Common myeloid progenitor, CD34-positive (primary cell): ENCODE measurements around the gene APMAP.
A peak's percentile ranks its signal among the peaks of the same experiment; 100 is the strongest.
"Not testable (repeated sequence)": the region's sequence is repeated elsewhere in the genome, so short reads cannot be mapped to it uniquely, and the experiment has no call there.

Experiments
- CTCF ChIA-PET: fragments of 350-600 bp; sonication (Branson Sonifier 250); formaldehyde crosslinking; loops from one replicate; lab custom pipeline; 2021; ENCODE audit warnings: antibody characterized with exemption; lab: Charles Lee
- POLR2A ChIA-PET: fragments of 350-600 bp; sonication (Branson Sonifier 250); formaldehyde crosslinking; loops from one replicate; lab custom pipeline; 2021; ENCODE audit warnings: antibody characterized with exemption; lab: Charles Lee
- DNase-seq, 3 donors: peaks; one replicate each; pipeline versions ENCODE4 v3.0.0 to v3.0.0-alpha.2; 2013
- H3K27ac ChIP-seq, 2 experiments: 1 replicate in 1 of 2; 2 replicates in 1 of 2; pipeline ENCODE4 v1.7.0; 2013; ENCODE audit warnings: inconsistent platforms in 2 of 2, low read length in 2 of 2, mild to moderate bottlenecking in 2 of 2, low read depth in 1 of 2, moderate library complexity in 1 of 2; ENCODE audit not compliant: severe bottlenecking in 2 of 2, insufficient read depth in 1 of 2, poor library complexity in 1 of 2
- H3K27me3 ChIP-seq, 5 experiments: replicated peaks in 2 of 5; 1 replicate in 3 of 5; 2 replicates in 2 of 5; pipeline versions ENCODE4 v1.6.1 to v1.7.0; 2013; ENCODE audit warnings: low read length in 4 of 5, mild to moderate bottlenecking in 2 of 5, moderate library complexity in 2 of 5, inconsistent platforms in 1 of 5; ENCODE audit not compliant: insufficient read depth in 5 of 5, control insufficient read depth in 4 of 5
- H3K36me3 ChIP-seq, 4 experiments: 1 replicate in 2 of 4; 2 replicates in 2 of 4; pipeline versions ENCODE4 v1.6.1 to v1.7.0; 2013; ENCODE audit warnings: low read length in 3 of 4, control low read depth in 1 of 4, mild to moderate bottlenecking in 1 of 4; ENCODE audit not compliant: control insufficient read depth in 4 of 4, insufficient read depth in 4 of 4
- H3K4me1 ChIP-seq, 4 experiments: 1 replicate in 3 of 4; 2 replicates in 1 of 4; pipeline versions ENCODE4 v1.6.1 to v1.7.1; 2013; ENCODE audit warnings: low read length in 3 of 4, mild to moderate bottlenecking in 3 of 4, control low read depth in 1 of 4, inconsistent platforms in 1 of 4, moderate library complexity in 1 of 4; ENCODE audit not compliant: control insufficient read depth in 4 of 4, insufficient read depth in 4 of 4; ENCODE audit errors: control extremely low read depth in 1 of 4
- H3K4me3 ChIP-seq, 7 experiments: 1 replicate in 4 of 7; 2 replicates in 3 of 7; pipeline versions ENCODE4 v1.5.1 to v1.7.0; 2013; ENCODE audit warnings: mild to moderate bottlenecking in 7 of 7, low read length in 6 of 7, moderate library complexity in 6 of 7, inconsistent platforms in 2 of 7, low read depth in 2 of 7, control low read depth in 1 of 7; ENCODE audit not compliant: insufficient read depth in 4 of 7, control insufficient read depth in 1 of 7; ENCODE audit errors: extremely low read depth in 1 of 7
- H3K9me3 ChIP-seq, 5 experiments: 1 replicate in 4 of 5; 2 replicates in 1 of 5; pipeline versions ENCODE4 v1.6.1 to v1.7.1; 2013; ENCODE audit warnings: low read length in 4 of 5, mild to moderate bottlenecking in 2 of 5, inconsistent platforms in 1 of 5, low read depth in 1 of 5, moderate library complexity in 1 of 5; ENCODE audit not compliant: control insufficient read depth in 4 of 5, insufficient read depth in 2 of 5; ENCODE audit errors: control extremely low read depth in 1 of 5
- WGBS: methylation state at CpG from one replicate; pipeline ENCODE4 v1.1.5; 2013; ENCODE audit not compliant: insufficient coverage; 5-methylcytosine and 5-hydroxymethylcytosine counted together

Gene APMAP

DNA sequence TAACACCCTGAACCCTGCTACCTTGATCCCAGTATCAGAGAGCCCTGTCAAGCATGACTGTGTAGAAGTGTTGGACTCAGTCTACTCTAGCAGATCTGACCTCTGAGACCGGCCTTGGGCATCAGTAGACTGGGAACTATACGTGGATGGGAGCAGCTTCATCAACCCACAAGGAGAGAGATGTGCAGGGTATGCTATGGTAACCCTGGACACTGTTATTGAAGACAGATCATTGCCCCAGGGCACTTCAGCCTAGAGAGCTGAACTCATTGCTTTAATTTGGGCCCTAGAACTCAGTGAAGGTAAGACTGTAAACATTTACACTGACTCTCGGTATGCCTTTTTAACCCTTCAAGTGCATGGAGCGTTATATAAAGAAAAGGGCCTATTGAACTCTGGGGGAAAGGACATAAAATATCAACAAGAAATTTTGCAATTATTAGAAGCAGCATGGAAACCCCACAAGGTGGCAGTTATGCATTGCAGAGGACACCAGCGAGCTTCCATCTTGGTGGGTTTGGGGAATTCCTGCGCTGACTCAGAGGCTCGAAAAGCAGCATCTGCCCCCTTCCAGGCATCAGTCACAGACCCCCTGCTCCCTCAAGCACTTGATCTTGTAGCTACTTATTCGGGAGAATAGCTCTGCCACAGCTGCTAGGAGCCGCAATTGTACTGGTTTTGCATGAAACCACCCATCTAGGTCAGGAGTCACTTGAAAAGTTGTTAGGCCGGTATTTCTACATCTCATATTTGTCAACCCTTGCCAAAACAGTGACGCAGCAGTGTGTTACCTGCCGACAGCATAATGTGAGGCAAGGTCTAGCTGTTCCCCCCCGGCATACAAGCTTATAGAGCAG lies 62.5 kb downstream of the APMAP start:
- H3K4me3 ChIP-seq, POLR2A ChIA-PET, H3K36me3 ChIP-seq, H3K27ac ChIP-seq, H3K9me3 ChIP-seq, H3K27me3 ChIP-seq: not testable (repeated sequence)
- WGBS, result 66% methylated on average over 9 of the region's 13 CpGs
- H3K4me1 ChIP-seq, result peaks cover 0 to 40% (median 31%) of the 10 kb centered on the region in 4 experiments
- peak; percentile 45 to 78 (median 71) for DNase-seq
- CTCF ChIA-PET, result interaction anchor here (0.7 to 3.1 kb wide), 21 partner anchors 8 to 148 kb away, joined by 3 to 20 read pairs (median 4); no protein-coding TSS in a partner anchor

DNA sequence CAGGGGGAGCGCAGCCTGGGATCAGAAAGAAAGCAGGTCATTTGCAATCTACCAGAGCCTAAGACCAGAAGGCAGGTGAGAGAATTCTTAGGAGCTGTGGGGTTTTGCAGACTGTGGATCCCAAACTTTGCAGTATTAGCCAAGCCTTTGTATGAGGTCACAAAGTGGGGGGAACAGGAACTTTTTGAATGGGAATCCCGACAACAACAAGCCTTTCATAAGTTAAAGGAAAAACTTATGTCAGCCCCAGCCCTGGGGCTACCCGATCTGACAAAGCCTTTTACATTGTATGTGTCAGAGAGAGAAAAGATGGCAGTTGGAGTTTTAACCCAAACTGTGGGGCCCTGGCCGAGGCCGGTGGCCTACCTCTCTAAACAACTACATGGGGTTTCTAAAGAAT lies 63.3 kb downstream of the APMAP start:
- CTCF ChIA-PET, result interaction anchor here (1.6 kb wide), 1 partner anchor 9 kb away, joined by 4 read pairs; no protein-coding TSS in a partner anchor
- H3K27me3 ChIP-seq, POLR2A ChIA-PET, H3K4me3 ChIP-seq, H3K27ac ChIP-seq, DNase-seq, H3K36me3 ChIP-seq, H3K9me3 ChIP-seq: not testable (repeated sequence)
- H3K4me1 ChIP-seq, result peaks cover 0 to 39% (median 31%) of the 10 kb centered on the region in 4 experiments
- WGBS, result 96% methylated on average over 4 of the region's 5 CpGs

DNA sequence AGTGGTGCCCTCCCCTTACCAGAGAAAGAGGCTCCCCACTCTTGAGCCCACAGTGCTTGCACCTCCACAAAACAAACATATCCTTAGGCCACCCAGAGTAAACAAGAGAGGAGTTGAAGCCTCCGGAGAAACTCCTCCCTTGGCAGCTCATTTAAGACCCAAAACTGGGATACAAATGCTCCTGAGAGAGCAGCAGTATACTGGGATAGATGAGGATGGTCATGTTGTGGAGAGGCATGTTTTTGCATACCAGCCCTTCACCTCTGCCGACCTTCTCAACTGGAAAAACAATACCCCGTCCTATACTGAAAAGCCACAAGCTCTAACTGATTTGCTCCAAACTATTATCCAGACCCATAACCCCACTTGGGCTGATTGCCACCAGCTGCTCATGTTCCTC lies 71.8 kb downstream of the APMAP start:
- POLR2A ChIA-PET, result not testable (repeated sequence)

DNA sequence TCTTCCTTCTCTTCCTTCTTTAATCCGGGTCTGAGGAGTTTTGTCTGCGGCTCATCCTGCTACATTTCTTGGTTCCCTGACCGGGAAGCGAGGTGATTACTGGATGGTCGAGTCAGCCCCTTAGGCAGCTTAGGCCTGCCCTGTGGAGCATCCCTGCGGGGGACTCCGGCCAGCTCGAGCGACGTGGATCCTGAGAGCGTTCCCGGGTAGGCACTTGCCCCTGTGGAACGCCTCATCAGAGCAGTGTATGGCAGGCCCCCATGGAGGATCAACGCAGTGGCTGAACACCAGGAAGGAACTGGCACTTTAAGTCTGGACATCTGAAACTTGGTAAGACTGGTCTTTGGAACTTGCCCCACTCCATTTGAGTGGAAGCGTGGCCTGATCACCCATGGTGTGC lies 72.9 kb downstream of the APMAP start:
- H3K27ac ChIP-seq, H3K36me3 ChIP-seq, DNase-seq, H3K4me3 ChIP-seq, H3K9me3 ChIP-seq, POLR2A ChIA-PET, H3K27me3 ChIP-seq: not testable (repeated sequence)
- H3K4me1 ChIP-seq, result peaks cover 0 to 13% (median 10%) of the 10 kb centered on the region in 4 experiments
- WGBS, result over 99% methylated on average over 15 of the region's 15 CpGs
- CTCF ChIA-PET, result interaction anchor here (0.9 to 3.2 kb wide), 6 partner anchors 11 to 813 kb away, joined by 3 to 15 read pairs (median 4); no protein-coding TSS in a partner anchor

More for the DNA sequence above, 71.8 kb downstream of the APMAP start:
- H3K36me3 ChIP-seq, H3K9me3 ChIP-seq, DNase-seq, H3K4me3 ChIP-seq, H3K27me3 ChIP-seq, H3K27ac ChIP-seq: not testable (repeated sequence)
- peaks cover 0 to 13% (median 10%) of the 10 kb centered on the region in 4 experiments for H3K4me1 ChIP-seq
- WGBS, result no CpG with 5 or more reads among the region's 3 CpGs
- CTCF ChIA-PET, result interaction anchor here (1.4 kb wide), 1 partner anchor 10 kb away, joined by 4 read pairs; no protein-coding TSS in a partner anchor

DNA sequence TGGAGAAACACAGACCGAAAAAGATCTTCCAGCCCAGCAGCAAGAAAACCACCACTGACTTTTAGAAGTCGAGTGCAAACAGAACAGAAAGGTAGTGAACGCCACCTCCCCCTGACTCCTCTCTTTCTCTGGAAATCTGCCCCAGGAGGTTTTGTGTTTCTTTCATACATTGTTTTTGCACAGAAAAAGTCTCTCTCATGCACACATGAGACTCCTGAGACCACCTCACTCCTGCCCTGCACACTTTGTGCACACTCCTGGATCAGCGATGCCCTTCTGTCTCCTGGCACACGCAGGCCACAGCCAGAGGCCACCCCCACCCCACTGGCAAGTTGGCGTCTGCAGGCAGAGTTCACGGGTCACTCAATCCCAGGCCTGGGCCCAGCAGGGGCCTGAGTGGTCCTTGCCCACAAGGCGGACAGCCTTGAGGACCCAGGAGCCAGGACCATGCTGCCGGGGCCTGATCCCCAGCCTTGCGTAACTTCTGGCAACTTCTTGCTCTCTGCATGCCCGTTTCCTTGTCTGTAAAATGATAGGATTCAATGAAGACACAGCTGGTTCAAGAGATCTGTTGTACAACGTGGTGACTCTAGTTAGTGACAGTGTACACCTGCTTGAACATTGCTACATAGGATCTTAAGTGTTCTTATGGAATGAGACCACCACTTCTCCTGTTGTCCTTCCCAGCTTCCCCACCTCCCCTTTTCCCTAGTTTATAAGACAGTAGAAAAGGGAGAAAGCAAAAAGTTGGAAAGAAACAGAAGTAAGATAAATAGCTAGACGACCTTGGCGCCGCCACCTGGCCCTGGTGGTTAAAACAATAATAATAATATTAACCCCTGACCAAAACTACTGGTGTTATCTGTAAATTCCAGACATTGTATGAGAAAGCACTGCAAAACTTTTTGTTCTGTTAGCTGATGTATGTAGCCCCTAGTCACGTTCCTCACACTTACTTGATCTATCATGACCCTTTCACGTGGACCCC lies 73.7 kb downstream of the APMAP start:
- Histone ChIP-seq H3K4me1 (peaks cover 0 to 13% (median 10%) of the 10 kb centered on the region in 4 experiments), H3K27me3 (no peaks in the 10 kb centered on the region), H3K9me3 (no peaks in the 10 kb centered on the region), H3K4me3 (no peak overlapping the region), H3K36me3 (no peaks in the 10 kb centered on the region), H3K27ac (no peak overlapping the region)
- DNase-seq, result no peak
- 65% methylated on average over 12 of the region's 17 CpGs for WGBS
- ChIA-PET CTCF (interaction anchor here (0.6 to 3.2 kb wide), 11 partner anchors 10 to 907 kb away, joined by 3 to 15 read pairs (median 3); no protein-coding TSS in a partner anchor), POLR2A (no interaction called here)

DNA sequence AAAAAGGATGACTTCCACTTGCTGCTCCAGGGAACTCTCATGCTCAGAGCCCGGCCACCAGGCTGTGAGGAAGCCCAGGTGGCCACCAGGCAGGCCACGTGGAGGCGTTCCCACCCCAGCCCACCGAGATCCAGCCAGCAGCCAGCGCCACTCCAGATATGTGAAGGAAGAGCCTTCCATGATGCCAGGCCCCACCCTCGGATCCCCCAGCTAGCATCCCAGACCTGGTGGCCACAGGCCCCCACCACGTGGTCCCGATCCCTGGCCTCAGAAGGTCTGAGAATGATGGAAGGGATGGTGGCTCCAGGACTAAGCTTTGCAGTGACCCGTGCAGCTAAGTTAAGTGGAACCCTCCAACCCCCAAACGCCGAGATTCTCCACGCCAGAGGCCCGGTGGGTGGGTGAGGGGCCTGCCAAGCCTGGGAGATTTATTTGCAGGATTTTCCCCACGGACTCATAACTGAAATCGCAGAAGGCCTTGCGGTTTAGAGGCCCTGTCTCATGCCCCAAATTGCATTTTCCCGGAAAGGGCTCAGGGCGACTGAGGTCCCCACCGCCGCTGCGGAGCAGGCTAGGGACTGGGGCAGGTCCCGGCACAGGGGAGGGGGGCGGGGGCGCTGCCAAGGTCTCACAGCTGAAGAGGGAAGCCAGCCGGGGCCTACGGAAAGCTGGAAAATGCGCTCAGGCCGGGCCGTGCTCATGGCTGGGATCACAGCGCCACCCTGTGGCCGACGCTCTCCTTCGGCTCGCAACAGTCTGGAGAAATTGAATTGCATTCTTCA lies 74.6 kb downstream of the APMAP start:
- DNase-seq, result peak; percentile 66 to 81 (median 79)
- 30% methylated on average over 32 of the region's 34 CpGs for WGBS
- no peaks in the 10 kb centered on the region for H3K9me3 ChIP-seq

More for the DNA sequence above, 74.6 kb downstream of the APMAP start:
- no peaks in the 10 kb centered on the region for H3K27me3 ChIP-seq
- CTCF ChIA-PET, result interaction anchor here (0.6 to 3.2 kb wide), 16 partner anchors 9 to 983 kb away, joined by 3 to 15 read pairs (median 3); no protein-coding TSS in a partner anchor
- H3K36me3 ChIP-seq, result no peaks in the 10 kb centered on the region
- no peak overlapping the region for H3K27ac ChIP-seq
- H3K4me3 ChIP-seq, result peak overlapping the region in 1 of 7 experiments; percentile 25
- H3K4me1 ChIP-seq, result peaks cover 0 to 13% (median 10%) of the 10 kb centered on the region in 4 experiments
- POLR2A ChIA-PET, result interaction anchor here (0.6 to 1.1 kb wide), 2 partner anchors 134 to 290 kb away, joined by 3 read pairs; no protein-coding TSS in a partner anchor
